A673 (cell line): ENCODE results near the gene PAK1.

Experiments used
- EZH2 ChIP-seq: fragments of 200-600 bp; sonication (generic); IDR thresholded peaks from 2 replicates; pipeline ENCODE4 v1.6.1; 2017; ENCODE audit warnings: borderline replicate concordance, low read depth, mild to moderate bottlenecking, mixed read lengths, antibody characterized with exemption, low read length; ENCODE audit not compliant: poor library complexity, severe bottlenecking
- TF ChIP-seq, protein P1 (sequence below): fragments of 300-800, 200-600 bp; sonication (generic); conservative IDR thresholded peaks from 2 replicates; pipeline ENCODE4 v1.5.1; 2017; ENCODE audit warnings: low read depth, mild to moderate bottlenecking, antibody characterized with exemption, low read length, moderate library complexity, mixed read lengths

GRCh38 chr11:77303328-77303727 is 170.6 kb downstream of the PAK1 start:
- TF ChIP-seq, protein P1, sequence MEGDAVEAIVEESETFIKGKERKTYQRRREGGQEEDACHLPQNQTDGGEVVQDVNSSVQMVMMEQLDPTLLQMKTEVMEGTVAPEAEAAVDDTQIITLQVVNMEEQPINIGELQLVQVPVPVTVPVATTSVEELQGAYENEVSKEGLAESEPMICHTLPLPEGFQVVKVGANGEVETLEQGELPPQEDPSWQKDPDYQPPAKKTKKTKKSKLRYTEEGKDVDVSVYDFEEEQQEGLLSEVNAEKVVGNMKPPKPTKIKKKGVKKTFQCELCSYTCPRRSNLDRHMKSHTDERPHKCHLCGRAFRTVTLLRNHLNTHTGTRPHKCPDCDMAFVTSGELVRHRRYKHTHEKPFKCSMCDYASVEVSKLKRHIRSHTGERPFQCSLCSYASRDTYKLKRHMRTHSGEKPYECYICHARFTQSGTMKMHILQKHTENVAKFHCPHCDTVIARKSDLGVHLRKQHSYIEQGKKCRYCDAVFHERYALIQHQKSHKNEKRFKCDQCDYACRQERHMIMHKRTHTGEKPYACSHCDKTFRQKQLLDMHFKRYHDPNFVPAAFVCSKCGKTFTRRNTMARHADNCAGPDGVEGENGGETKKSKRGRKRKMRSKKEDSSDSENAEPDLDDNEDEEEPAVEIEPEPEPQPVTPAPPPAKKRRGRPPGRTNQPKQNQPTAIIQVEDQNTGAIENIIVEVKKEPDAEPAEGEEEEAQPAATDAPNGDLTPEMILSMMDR = no peak
- TF ChIP-seq EZH2 = no peak
